GM19452 (cell line): ENCODE data around the gene CCDC110.
A peak's percentile ranks its signal among the peaks of the same experiment; 100 is the strongest.

ENCODE experiments used
- ATAC-seq: cut with Tn5 transposase; IDR thresholded peaks from one replicate; pipeline ENCODE4 v1.9.1; 2021; ENCODE audit not compliant: unreplicated experiment

Gene CCDC110

DNA sequence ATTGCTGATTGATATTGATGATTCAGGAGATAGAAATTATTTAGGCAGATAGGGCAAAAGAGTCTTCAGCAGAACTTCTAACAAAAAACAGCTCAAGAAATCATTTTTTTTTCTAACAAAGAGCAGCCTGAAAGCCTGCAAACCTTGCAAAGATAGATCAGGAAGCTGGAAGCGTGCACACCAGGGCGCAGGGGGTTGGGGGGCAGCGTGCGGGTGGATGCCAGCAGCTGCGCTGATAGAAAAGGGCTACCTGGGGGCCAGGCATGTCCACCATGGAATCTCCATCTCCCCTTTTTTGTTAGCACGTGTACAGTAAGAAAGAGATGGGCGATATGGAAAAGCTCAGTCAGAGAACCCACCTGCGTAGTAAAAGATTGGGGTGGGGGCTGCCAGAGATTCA lies 1.7 kb upstream of the CCDC110 start:
- ATAC-seq, result no peak

GRCh38 chr4:185472103-185472542 lies 590 bp upstream of the CCDC110 start:
- ATAC-seq, result no peak

- no peak for ATAC-seq
Measured at GRCh38 chr4:185470501-185471195, 885 bp downstream of the CCDC110 start.

DNA sequence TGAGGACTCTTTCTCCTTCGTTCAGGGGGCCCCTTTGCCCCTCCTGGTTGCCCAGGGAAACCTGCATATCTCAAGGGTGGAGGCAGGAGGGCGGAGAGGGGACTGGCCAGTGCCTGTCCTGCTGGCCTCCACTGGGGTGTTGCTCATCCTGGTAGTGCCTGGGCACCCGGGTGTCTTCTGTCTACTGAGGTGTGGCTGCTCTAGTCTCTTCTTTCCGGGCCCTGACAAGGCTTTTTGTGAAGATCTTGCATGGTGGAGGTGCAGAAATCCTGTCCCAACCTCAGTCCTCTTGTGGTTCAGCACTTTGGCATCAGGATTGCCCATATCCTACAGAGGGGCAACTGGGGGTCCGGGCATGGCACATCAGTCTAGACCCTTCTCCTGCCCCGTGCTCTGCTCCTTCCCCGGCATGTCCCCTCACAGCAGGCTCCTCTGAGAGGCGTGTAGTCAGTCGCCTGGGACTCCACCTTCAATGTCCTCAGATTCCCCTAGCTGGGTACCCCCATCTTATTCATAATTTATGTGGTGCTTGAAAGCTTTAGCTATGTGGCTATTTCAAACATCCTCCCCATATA lies 1.9 kb downstream of the CCDC110 start:
- ATAC-seq, result no peak

DNA sequence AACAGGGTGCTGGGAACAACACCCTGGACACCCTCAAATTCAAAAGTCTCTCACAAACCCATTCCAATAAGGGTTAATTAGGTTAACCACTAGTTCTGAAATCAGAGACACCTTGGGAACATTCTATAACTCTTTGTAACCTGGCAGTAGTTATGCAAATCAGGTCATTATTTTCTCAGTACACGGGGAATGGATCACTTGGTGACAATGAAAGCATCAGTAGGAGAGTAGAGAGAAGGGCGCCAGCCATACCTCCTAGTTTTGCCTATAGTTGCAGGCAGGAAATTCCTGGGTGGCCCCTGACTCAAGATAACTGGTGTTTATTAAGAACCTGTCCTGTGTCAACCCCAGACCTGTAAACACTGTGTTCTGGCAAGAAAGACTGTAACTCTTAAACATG lies 2.5 kb downstream of the CCDC110 start:
- no peak for ATAC-seq

- no peak for ATAC-seq
Measured at GRCh38 chr4:185467991-185468390, 3.5 kb downstream of the CCDC110 start.

DNA sequence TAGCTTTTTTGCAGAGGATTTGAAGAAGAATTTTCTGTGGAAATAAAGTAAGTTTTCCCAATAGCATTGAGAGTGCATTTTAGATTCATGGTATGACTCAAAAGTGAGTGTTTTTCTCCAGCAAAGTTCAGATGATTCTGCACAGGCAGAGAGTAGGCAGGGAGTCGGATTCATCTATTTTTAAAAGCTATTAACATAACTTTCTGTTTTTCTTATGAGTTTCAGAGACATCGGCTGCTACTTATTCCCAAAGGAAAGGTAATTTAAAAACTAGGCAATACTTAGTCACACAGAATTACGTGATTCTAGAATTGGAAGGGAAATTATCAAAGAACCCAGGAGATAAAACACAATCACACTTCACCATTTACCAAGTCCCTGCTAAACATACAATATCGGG lies 4.4 kb downstream of the CCDC110 start:
- ATAC-seq, result no peak

- no peak for ATAC-seq
Measured at GRCh38 chr4:185465707-185466106, 5.8 kb downstream of the CCDC110 start.

DNA sequence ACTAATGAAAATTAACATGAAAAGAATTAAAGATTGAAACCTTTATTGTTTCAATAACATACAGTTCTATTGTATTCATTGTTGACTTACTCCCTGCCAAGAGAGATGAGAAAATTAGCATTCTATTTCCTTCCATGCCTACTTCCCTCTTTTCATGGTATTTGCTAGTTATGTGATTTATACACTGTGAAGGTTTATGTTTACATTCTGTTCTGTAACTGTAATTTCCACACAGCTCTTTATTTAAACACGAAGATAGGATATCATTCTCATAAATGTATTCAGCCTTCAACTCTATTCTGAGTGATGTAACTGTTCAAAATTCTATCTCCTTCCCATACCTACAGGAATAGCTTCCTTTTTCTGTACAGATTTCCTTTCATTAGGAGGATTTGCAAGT lies 6.6 kb downstream of the CCDC110 start:
- ATAC-seq, result no peak

- ATAC-seq, result no peak
Measured at GRCh38 chr4:185464183-185464582, 7.3 kb downstream of the CCDC110 start.

DNA sequence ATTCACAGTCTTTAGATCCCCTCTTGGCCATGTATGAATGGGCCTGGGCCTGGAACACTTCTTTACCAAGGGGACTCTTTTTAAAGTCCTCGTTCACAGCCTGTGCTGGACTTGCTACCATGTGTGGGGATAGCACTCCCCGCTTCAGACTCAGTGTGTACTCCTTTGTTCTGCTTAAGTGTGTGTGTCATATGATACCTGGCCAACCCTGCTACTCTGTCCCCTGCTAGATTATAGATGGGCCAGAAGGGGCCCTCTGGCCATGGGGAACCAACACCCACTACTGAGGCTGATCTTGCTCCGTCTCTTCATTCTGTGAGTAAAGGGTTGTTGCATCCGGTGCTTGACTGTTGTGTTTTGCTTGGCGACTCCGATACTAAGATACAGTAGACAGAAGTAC lies 8.0 kb downstream of the CCDC110 start:
- no peak for ATAC-seq

DNA sequence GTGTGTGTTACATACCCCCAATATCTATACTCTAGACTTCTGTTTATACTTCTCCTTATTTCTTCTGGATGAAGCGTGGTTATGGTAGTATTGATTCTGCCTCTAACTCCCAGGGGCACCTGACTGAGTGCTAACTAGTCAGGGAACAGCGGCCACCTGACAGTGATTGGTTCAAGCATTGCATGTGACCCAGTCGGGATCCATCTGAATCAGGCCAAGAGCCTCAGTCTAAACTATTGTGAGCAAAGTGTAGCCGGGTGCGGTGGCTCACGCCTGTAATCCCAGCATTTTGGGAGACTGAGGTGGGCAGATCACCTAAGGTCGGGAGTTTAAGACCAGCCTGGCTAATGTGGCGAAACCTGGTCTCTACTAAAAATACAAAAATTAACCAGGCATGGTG lies 10.0 kb downstream of the CCDC110 start:
- ATAC-seq, result no peak

DNA sequence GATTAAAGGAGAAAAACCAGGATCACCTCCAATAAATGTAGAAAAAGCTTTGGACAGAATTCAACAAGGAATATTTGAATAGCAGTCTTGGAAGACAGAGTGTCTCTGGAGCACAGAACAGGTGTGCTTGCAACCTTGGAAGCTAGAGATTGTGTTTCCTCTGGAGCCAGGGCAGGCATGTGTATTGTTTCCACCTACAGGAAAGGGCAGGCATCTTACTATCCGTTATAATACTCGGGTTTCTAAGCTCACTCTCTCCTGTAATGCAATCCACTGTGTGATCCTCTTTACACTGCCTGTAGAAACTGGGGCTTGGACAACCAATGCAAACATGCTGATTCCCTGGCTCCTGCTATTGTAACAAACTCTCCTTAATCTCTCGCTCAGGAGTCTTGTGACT lies 14.4 kb downstream of the CCDC110 start:
- ATAC-seq, result no peak

DNA sequence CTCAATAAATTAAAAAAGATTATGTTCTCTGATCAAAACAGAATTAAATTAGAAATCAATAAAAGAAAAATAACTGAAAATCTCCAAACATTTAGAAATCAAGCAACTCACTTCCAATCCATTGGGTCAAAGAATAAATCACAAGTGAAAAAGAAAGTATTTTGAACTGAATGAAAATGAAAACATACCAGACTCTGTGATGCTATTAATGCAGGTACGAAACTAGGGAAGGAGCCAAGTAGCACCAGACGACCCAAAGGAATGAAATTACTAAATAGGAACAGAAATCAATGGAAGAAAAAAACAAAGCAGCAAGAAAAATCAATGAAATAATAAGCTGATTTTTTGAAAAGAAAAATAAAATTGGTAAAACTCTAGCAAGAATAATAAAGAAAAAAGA lies 15.4 kb downstream of the CCDC110 start:
- ATAC-seq, result no peak

GRCh38 chr4:185445209-185445608 lies 26.3 kb downstream of the CCDC110 start:
- no peak for ATAC-seq

GRCh38 chr4:185441479-185441878 lies 30.1 kb downstream of the CCDC110 start:
- ATAC-seq, result no peak

DNA sequence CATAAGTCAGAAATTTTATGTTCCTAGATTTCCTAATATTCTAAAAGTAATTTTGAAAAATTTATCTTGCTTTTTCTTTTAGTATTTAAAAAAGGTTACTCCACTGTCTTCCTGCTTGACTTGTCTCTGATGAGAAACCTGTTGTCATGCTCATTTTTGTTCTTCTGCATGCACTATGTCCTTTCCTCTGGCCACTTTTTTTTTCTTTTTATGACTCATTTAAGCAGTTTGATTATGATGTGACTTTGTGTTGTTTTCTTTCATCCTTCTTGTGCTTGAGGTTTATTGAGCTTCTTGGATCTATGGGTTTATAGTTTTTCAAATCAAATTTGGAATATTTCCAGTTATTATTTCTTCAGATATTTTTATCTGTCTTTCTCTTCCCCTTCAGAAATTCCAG lies 33.7 kb downstream of the CCDC110 start:
- no peak for ATAC-seq

DNA sequence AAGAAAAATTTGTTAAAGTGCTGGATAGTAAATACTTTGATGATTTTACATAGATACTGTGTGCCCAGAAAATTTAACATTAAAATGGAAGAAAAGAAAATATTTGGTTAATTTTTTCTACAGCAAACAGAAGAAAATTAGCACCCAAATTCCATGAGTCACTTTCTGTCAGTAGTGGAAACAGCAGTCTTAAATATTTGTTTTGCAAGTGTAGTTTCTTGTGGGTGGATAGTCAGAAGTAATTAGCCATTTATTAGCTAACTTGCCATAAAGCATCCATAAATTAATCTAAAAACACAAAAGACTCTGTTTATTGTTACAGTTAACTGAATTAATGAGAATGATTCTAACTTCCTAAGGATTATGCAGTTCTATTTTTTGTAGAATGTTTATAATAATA lies 36.1 kb downstream of the CCDC110 start:
- ATAC-seq, result no peak

DNA sequence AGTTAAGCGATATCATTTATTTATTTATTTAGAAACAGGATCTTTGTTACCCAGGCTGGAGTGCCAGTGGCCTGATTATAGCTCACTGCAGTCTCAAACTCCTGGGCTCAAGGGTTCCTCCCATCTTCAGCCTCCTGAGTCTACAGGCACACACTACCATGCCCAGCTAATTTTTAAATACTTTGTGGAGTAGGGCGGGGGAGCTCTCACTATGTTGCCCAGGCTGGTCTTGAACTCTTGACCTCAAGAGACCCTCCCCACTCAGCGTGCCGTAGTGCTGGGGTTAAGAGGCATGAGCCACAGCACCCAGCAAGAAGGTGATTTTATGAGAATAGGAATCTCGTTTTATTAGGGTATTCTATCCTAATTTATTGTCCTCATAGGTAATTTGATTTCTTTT lies 41.9 kb downstream of the CCDC110 start:
- no peak for ATAC-seq

DNA sequence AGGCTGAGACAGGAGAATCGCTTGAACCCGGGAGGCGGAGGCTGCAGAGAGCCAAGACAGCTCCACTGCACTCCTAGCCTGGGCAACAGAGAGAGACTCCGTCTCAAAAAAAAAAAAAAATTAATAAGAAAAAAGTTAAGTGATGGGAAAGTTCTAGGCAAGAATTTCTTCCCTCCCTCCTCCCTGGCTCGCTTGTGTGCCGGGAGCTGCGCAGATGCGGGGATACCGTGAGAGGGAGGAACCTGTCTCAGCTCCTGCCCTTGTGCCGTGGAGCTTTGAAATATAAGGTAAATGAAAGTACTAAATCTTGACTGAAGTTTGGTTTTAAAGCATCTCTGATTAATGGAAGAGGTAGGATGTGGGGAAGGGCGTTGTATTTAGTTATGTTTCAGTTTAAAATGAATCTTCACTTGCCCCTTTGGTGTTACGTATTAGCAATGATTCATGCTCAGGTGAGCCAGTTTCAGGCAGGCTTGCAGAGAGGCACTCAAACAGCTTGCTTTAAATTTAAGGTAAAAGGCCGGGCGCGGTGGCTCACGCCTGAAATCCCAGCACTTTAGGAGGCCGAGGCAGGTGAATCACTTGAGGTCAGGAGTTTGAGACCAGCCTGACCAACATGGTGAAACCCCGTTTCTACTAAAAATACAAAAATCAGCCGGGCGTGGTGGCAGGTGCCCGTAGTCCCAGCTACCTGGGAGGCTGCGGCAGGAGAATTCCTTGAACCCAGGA lies 44.4 kb downstream of the CCDC110 start:
- ATAC-seq, result no peak

DNA sequence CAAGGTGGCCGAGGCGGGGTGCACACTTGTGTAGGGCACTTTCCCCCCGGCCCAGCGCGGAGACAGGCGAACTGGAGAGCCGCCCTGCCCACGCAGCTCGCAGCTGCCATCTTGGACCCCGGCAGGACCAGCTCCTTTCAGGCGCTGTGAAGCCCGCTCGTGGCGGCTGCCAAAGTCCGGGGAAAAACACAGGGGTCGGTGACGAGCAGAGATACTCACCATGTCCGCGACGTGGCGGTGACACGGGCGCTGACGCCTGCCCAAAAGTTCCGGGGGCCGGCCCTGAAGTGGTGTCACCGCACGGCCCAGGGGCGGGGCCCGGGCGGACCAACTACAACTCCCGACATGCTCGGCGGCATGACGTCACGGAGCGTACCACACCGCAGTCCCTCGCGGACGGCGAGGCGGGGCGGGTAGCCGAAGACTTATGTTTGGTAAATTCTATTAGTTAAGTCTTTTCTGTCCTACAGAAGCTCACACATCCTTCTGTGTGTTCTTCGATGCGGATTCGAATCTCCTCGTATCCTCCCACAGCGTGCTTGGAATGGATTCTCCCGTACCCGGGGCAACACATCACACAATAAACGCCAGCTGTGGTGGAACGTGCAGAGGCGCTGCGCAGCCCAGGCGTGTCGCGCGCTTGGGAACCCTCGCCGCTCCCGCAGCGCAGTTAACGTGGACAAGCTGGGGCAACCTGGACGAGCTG lies 45.7 kb downstream of the CCDC110 start, which contains the start of gene UFSP2:
TSS of gene UFSP2 (minus strand) at position 318 of the 706 bp plus-strand sequence. CDS start at position 222, 96 bp downstream.
- ATAC-seq, result peak; percentile 95
